Activated T-cell treated with anti-CD3 and anti-CD28 coated beads, Interleukin-2, amount 50 U/mL, for 24 hours (primary cell): Measurements from ENCODE around the gene KCNMB2.
"Not testable (repeated sequence)": the region's sequence is repeated elsewhere in the genome, so short reads cannot be mapped to it uniquely, and the experiment has no call there.

Source experiments
- DNase-seq: peaks from one replicate; pipeline ENCODE4 v3.0.0-alpha.2; 2020
- H3K27ac Mint-ChIP-seq: 2 replicates; pipeline ENCODE4 v1.8.0; 2020; ENCODE audit warnings: mild to moderate bottlenecking, mixed read lengths
- H3K27me3 Mint-ChIP-seq: 2 replicates; pipeline ENCODE4 v1.8.0; 2020; ENCODE audit warnings: mixed read lengths
- H3K36me3 Mint-ChIP-seq: 2 replicates; pipeline ENCODE4 v1.8.0; 2020; ENCODE audit warnings: low read depth, mixed read lengths
- H3K4me1 Mint-ChIP-seq: 2 replicates; pipeline ENCODE4 v1.8.0; 2020; ENCODE audit warnings: low read depth, mixed read lengths
- H3K4me3 Mint-ChIP-seq: 2 replicates; pipeline ENCODE4 v1.8.0; 2020; ENCODE audit warnings: mild to moderate bottlenecking, moderate library complexity, mixed read lengths
- H3K9me3 Mint-ChIP-seq: 2 replicates; pipeline ENCODE4 v1.8.0; 2020; ENCODE audit warnings: mixed read lengths

The KCNMB2 gene

GRCh38 chr3:178850450-178851190 is 314.4 kb downstream of the KCNMB2 start:
- H3K9me3 Mint-ChIP-seq = no peaks in the 10 kb centered on the region
- H3K27ac Mint-ChIP-seq = no peak overlapping the region
- H3K27me3 Mint-ChIP-seq = no peaks in the 10 kb centered on the region
- H3K4me1 Mint-ChIP-seq = no peaks in the 10 kb centered on the region
- no peaks in the 10 kb centered on the region for H3K36me3 Mint-ChIP-seq
- no peak for DNase-seq
- H3K4me3 Mint-ChIP-seq = no peak overlapping the region

- Mint-ChIP-seq H3K4me3 (no peak overlapping the region), H3K9me3 (no peaks in the 10 kb centered on the region), H3K27me3 (no peaks in the 10 kb centered on the region), H3K4me1 (no peaks in the 10 kb centered on the region), H3K36me3 (no peaks in the 10 kb centered on the region), H3K27ac (no peak overlapping the region)
- DNase-seq = no peak
Observed at GRCh38 chr3:178851564-178851963, 315.3 kb downstream of the KCNMB2 start.

GRCh38 chr3:178856804-178857203 is 320.6 kb downstream of the KCNMB2 start:
- Mint-ChIP-seq H3K9me3 (no peaks in the 10 kb centered on the region), H3K27ac (no peak overlapping the region), H3K27me3 (no peaks in the 10 kb centered on the region), H3K4me3 (no peak overlapping the region), H3K4me1 (no peaks in the 10 kb centered on the region), H3K36me3 (no peaks in the 10 kb centered on the region)
- no peak for DNase-seq

DNA sequence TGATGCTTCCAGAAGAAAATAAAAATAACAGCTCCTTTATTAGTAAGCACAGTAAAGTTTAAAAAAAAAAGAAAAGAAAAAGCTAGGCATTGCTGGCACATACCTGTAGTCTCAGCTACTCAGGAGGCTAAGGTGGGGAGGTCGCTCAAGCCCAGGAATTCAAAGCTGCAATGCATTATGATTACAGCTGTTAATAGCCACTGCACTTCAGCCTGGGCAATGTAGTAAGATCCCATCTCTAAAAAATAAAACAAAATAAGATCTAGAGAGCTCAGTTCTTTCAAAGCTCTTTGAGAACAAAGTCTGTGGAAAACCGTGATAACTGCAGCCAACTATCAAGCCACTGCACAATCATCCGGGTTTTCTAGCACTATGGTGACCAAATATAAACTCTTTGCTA is 323.1 kb downstream of the KCNMB2 start:
- H3K27ac Mint-ChIP-seq = no peak overlapping the region
- H3K4me3 Mint-ChIP-seq = no peak overlapping the region
- H3K36me3 Mint-ChIP-seq = no peaks in the 10 kb centered on the region
- no peaks in the 10 kb centered on the region for H3K27me3 Mint-ChIP-seq
- no peak for DNase-seq
- H3K9me3 Mint-ChIP-seq = no peaks in the 10 kb centered on the region
- H3K4me1 Mint-ChIP-seq = no peaks in the 10 kb centered on the region

DNA sequence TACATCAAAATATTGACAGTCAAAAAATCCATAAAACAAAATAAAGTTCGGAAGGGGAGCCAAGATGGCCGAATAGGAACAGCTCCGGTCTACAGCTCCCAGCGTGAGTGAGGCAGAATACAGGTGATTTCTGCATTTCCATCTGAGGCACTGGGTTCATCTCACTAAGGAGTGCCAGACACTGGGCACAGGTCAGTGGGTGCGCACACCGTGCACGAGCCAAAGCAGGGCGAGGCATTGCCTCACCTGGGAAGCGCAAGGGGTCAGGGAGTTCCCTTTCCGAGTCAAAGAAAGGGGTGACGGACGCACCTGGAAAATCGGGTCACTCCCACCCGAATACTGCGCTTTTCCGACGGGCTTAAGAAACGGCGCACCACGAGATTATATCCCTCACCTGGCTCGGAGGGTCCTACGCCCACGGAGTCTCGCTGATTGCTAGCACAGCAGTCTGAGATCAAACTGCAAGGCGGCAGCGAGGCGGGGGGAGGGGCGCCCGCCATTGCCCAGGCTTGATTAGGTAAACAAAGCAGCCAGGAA is 323.7 kb downstream of the KCNMB2 start:
- not testable (repeated sequence) for H3K4me3 Mint-ChIP-seq, H3K36me3 Mint-ChIP-seq, H3K27me3 Mint-ChIP-seq, H3K9me3 Mint-ChIP-seq, H3K4me1 Mint-ChIP-seq, H3K27ac Mint-ChIP-seq, DNase-seq

- Mint-ChIP-seq H3K27ac (no peak overlapping the region), H3K36me3 (no peaks in the 10 kb centered on the region), H3K27me3 (no peaks in the 10 kb centered on the region), H3K4me3 (no peak overlapping the region), H3K9me3 (no peaks in the 10 kb centered on the region), H3K4me1 (no peaks in the 10 kb centered on the region)
- DNase-seq = no peak
Observed at GRCh38 chr3:178868681-178869080, 332.4 kb downstream of the KCNMB2 start.

GRCh38 chr3:178870085-178870484 is 333.8 kb downstream of the KCNMB2 start:
- no peaks in the 10 kb centered on the region for H3K36me3 Mint-ChIP-seq
- H3K27ac Mint-ChIP-seq = no peak overlapping the region
- H3K9me3 Mint-ChIP-seq = no peaks in the 10 kb centered on the region
- DNase-seq = no peak
- no peak overlapping the region for H3K4me3 Mint-ChIP-seq
- no peaks in the 10 kb centered on the region for H3K27me3 Mint-ChIP-seq
- H3K4me1 Mint-ChIP-seq = no peaks in the 10 kb centered on the region

- Mint-ChIP-seq H3K36me3 (no peaks in the 10 kb centered on the region), H3K9me3 (no peaks in the 10 kb centered on the region), H3K27ac (no peak overlapping the region), H3K4me1 (no peaks in the 10 kb centered on the region), H3K27me3 (peaks cover 5% of the 10 kb centered on the region), H3K4me3 (no peak overlapping the region)
- DNase-seq = no peak
Observed at GRCh38 chr3:178875157-178875556, 338.9 kb downstream of the KCNMB2 start.

DNA sequence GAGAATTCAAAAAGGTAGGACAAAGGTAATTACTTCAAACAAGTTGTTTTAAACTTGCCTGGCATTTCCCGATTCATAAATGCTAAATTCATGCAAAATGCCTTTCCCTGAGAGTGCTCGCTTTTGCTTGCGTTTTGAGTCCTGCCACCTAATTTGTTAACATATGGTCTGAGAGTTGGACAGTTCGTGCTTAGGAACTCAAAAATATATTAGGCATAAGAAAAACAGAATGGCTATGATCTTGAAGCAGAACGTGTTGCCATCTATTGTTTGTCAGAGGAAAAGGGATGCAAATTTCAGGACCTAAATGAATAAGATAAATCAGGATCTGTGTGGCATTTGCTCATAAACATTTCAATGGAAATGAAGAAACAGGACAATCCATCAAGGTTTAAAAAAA is 339.6 kb downstream of the KCNMB2 start:
- no peak for DNase-seq
- Mint-ChIP-seq H3K27ac (no peak overlapping the region), H3K9me3 (no peaks in the 10 kb centered on the region), H3K36me3 (no peaks in the 10 kb centered on the region), H3K4me1 (no peaks in the 10 kb centered on the region), H3K4me3 (no peak overlapping the region), H3K27me3 (peaks cover 5% of the 10 kb centered on the region)

DNA sequence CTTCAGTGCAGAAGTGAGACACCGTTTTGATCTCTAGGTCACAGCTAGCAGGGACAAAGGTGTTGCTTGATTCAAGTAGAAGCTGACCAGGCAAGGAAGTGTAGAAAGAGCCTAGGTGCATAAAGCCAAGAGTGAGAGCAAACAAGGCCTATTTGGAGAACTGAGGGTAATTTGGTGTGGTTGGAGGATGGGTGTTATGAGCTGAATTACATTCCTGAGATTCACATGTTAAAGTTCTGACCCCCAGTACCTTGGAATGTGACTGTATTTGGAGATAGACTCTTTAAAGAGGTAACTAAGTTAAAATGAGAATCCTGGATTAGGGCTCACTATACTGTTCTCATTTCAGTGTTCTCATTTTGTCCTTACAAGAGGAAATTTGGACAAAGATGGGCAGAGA is 344.0 kb downstream of the KCNMB2 start:
- Mint-ChIP-seq H3K9me3 (no peaks in the 10 kb centered on the region), H3K4me3 (no peak overlapping the region), H3K4me1 (no peaks in the 10 kb centered on the region), H3K27me3 (peaks cover 5% of the 10 kb centered on the region), H3K27ac (no peak overlapping the region), H3K36me3 (no peaks in the 10 kb centered on the region)
- DNase-seq = no peak
